NOMO-1 treated with DMSO at 0.1 percent for 48 hours (cell line): ENCODE measurements around the gene ZNF418.

Experiments used
- DNase-seq: peaks from one replicate; lab custom pipeline; 2025; ENCODE audit not compliant: unreplicated experiment; lab: John Stamatoyannopoulos, UW

Gene ZNF418

GRCh38 chr19:57934820-57935665 lies at the start of gene ZNF418:
Gene ZNF418 (minus strand): TSS chr19:57935402. CDS start chr19:57933822, 1,580 bp downstream.
- no peak for DNase-seq

GRCh38 chr19:57978586-57979289 lies 43.5 kb upstream of the ZNF418 start:
- no peak for DNase-seq

GRCh38 chr19:57974434-57974833 lies 39.2 kb upstream of the ZNF418 start, which contains the start of gene C19orf18:
Gene C19orf18 (minus strand): TSS chr19:57974534. CDS start chr19:57974432, 102 bp downstream.
- no peak for DNase-seq

GRCh38 chr19:57964761-57965160 lies 29.6 kb upstream of the ZNF418 start:
- DNase-seq = no peak

- no peak for DNase-seq
Measured at GRCh38 chr19:57961785-57962184, 26.6 kb upstream of the ZNF418 start.

- DNase-seq = no peak
Measured at GRCh38 chr19:57954996-57955395, 19.8 kb upstream of the ZNF418 start.

GRCh38 chr19:57949702-57950101 lies 14.5 kb upstream of the ZNF418 start:
- no peak for DNase-seq

- DNase-seq = no peak
Measured at GRCh38 chr19:57949296-57949695, 14.1 kb upstream of the ZNF418 start.

GRCh38 chr19:57947419-57948134 lies 12.4 kb upstream of the ZNF418 start, which contains the start of gene ZNF256:
Gene ZNF256 (minus strand): TSS chr19:57947706. CDS start chr19:57947474, 232 bp downstream.
- DNase-seq = peak; percentile 84

GRCh38 chr19:57947088-57947418 lies 11.9 kb upstream of the ZNF418 start:
- DNase-seq = no peak

GRCh38 chr19:57946316-57946715 lies 11.1 kb upstream of the ZNF418 start:
- peak; percentile 19 for DNase-seq

- no peak for DNase-seq
Measured at GRCh38 chr19:57941593-57941992, 6.4 kb upstream of the ZNF418 start.

GRCh38 chr19:57935731-57936130 lies 529 bp upstream of the ZNF418 start:
- no peak for DNase-seq

GRCh38 chr19:57927587-57927986 lies 7.6 kb downstream of the ZNF418 start:
- DNase-seq = no peak

GRCh38 chr19:57916168-57916995 lies 18.8 kb downstream of the ZNF418 start, which contains the start of gene ZNF417:
Gene ZNF417 (minus strand): TSS chr19:57916592. CDS start chr19:57916411, 181 bp downstream.
- DNase-seq = peak; percentile 94

- no peak for DNase-seq
Measured at GRCh38 chr19:57914531-57914930, 20.7 kb downstream of the ZNF418 start.

- DNase-seq = no peak
Measured at GRCh38 chr19:57907394-57907793, 27.8 kb downstream of the ZNF418 start.

- no peak for DNase-seq
Measured at GRCh38 chr19:57905258-57905657, 29.9 kb downstream of the ZNF418 start.

GRCh38 chr19:57903618-57904184 lies 31.5 kb downstream of the ZNF418 start:
- DNase-seq = no peak

GRCh38 chr19:57900311-57900710 lies 34.9 kb downstream of the ZNF418 start:
- DNase-seq = no peak
